Measurements from ENCODE around the gene RUNX2.
"Not testable (repeated sequence)": the region's sequence is repeated elsewhere in the genome, so short reads cannot be mapped to it uniquely, and the experiment has no call there.

RUNX2 gene

GRCh38 chr6:45327956-45328522, at the start of gene RUNX2:
TSS of gene RUNX2 (plus strand) at chr6:45328330. CDS start at chr6:45328727, 397 bp downstream.
- DNase-seq (ENCODE audit: low read depth) = peak; percentile 53

GRCh38 chr6:45278367-45278766, 49.8 kb upstream of the RUNX2 start:
- no peak for DNase-seq (ENCODE audit: low read depth)

DNA sequence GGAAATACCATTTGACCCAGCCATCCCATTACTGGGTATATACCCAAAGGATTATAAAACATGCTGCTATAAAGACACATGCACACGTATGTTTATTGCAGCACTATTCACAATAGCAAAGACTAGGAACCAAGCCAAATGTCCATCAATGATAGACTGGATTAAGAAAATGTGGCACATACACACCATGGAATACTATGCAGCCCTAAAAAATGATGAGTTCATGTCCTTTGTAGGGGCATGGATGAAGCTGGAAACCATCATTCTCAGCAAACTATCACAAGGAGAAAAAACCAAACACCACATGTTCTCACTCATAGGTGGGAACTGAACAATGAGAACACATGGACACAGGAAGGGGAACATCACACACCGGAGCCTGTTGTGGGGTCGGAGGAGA, 41.4 kb upstream of the RUNX2 start:
- not testable (repeated sequence) for DNase-seq (ENCODE audit: low read depth)

DNA sequence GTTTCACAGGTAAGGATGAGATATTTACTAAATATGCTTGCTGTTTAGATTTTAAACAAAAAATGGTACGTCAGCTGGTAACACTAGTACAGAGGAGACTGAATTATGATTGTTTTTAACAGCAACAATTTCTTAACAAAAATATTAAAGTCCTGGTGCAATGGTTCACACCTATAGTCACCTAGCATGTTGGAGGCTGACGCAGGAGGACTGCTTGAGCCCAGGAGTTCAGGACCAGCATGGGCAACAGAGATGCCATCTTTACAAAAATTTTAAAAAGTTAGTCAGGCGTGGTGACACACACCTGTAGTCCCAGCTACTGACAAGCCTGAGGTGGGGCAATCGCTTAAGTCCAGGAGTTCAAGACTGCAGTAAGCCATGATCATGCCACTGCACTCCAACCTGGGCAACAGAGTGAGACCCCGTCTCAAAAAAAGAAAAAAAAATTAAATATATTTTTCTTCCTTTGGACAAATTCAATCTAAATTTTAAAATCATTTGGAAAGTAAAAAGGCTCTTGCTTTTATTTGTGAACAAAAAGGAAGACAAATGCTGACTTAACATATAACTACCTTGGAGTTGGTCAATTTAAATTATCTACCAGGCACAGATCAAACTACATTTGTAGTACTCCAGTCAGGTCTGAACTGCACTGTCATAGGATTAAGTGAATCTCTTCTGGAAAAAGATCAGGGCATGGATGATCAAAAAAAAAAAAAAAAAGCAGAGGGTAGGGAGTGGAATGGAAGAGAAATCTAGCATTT, 38.2 kb upstream of the RUNX2 start:
- DNase-seq (ENCODE audit: low read depth) = no peak

DNA sequence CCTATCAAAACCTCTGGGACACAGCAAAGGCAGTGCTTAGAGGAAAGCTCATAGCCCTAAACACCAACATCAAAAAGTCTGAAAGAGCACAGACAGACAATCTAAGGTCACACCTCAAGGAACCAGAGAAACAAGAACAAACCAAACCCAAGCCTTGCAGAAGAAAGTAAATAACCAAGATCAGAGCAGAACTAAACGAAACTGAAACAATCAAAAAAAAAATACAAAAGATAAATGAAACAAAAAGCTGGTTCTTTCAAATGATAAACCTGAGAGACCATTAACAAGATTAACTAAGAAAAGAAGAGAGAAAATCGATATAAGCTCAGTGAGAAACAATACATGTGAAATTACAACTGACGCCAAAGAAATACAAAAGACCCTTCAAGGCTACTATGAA, 34.8 kb upstream of the RUNX2 start:
- no peak for DNase-seq (ENCODE audit: low read depth)

DNA sequence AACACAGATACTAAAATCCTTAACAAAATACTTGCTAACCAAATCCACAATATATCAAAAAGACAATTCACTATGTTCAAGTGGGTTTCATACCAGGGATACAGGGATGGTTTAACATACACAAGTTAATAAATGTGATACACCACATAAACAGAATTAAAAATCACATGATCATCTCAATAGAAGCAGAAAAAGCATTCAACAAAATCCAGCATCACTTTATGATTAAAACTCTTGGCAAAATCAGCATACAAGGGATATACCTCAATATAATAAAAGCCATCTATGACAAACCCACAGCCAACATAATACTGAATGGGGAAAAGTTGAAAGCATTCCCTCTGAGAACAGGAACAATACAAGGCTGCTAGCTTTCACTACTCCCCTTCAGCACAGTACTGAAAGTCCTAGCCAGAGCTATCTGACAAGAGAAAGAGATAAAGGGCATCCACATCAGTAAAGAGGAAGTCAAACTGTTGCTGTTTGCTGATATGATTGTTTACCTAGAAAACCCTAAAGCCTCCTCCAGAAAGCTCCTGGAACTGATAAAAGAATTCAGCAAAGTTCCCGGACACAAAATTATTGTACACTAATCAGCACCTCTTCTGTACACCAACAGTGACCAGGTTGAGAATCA, 33.9 kb upstream of the RUNX2 start:
- not testable (repeated sequence) for DNase-seq (ENCODE audit: low read depth)

DNA sequence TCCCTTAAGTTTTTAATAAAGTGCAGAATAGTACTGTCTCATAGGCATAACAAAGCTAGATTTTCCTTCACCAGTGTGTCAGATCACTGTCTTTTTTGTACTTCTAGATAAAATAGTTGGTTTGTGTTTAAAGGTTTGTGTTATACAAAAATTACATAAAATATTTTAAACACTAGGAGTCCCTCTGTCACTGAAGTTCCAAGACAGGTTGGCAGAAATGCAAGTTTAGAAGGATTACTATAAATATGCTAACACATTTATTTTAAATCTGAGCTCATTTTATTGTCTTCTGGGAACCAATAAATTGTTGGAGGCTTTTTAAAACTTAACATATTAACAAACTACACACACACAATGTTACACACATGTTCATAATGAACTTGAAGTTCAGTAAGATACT, 30.8 kb upstream of the RUNX2 start:
- DNase-seq (ENCODE audit: low read depth) = no peak

- DNase-seq (ENCODE audit: low read depth) = no peak
These were observed 29.0 kb upstream of the RUNX2 start for GRCh38 chr6:45299096-45299581.

DNA sequence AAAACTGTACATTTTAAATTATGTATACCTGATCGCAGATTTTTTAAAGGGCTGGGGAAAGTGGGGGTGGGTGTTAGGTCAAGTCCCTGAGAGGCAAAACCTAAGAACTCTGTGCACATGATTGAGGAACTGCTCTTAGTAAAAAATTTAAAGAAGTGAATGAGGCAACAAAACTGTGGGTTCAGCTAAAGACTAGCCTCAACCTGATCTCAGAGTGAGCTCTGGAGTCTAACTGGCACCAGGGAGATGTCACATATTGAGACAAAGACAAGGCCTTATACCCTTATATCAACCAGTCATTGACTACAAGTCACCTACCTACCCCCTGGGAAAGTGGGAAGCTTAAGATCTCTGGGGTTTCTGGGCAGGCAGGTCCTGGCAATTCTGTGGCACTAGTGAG, 27.4 kb upstream of the RUNX2 start:
- DNase-seq (ENCODE audit: low read depth) = no peak

- DNase-seq (ENCODE audit: low read depth) = no peak
These were observed 26.6 kb upstream of the RUNX2 start for GRCh38 chr6:45301348-45302142.

- DNase-seq (ENCODE audit: low read depth) = no peak
These were observed 25.3 kb upstream of the RUNX2 start for GRCh38 chr6:45302832-45303231.

GRCh38 chr6:45305546-45305945, 22.6 kb upstream of the RUNX2 start:
- DNase-seq (ENCODE audit: low read depth) = peak; percentile 20

DNA sequence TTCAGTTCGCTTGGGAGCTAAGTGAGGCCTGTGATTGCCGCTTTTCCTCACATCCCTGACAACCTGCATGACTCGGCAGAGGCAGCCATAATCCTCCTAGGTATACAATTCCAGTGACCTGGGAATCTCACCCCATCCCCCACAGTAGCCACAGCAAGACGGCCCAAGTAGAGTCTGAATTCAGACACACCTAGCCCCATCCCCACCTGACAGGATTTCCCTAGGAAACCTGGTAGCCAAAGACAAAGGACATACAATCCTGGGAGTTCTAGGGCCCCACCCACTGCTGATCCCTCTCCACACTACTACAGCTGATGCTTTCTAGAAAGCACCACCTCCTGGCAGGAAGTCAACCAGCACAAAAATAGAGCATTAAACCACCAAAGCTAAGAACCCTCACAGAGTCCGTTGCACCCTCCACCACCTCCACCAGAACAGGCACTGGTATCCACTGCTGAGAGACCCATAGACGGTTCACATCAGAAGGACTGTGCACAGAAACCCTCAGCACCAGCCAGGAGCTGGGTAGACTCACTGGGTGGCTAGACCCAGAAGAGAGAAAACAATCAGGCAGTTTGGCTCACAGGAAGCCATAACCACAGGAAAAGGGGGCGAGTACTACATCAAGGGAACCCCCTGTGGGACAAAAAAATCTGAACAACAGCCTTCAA, 17.9 kb upstream of the RUNX2 start:
- no peak for DNase-seq (ENCODE audit: low read depth)

- no peak for DNase-seq (ENCODE audit: low read depth)
These were observed 14.0 kb upstream of the RUNX2 start for GRCh38 chr6:45314146-45314545.

- DNase-seq (ENCODE audit: low read depth) = no peak
These were observed 7.8 kb upstream of the RUNX2 start for GRCh38 chr6:45320349-45320748.

DNA sequence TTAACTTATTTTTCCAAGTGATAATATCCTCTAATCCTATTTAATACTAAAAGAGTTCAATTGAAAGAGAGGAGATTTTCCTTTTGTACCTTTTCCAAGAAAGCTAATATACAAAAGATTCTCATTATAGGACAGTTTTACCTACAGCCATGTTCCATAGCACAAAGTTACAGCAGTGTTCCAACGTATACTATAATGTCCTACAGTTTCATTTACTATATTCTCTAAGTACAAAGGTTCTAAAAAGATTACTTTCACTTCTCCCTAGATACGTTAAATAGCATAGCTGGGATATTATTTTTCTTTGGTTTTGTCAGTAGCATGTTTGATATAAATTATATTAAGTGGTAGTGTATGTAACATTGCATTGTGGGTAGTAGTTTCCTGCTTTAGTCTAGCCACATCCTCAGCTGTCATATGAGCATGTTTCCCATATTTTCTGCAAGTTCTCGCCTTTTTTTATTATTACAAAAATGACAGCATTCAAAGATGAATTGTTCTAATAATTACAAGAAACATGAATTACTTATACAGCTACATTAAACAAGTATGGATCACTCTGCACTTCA, 4.4 kb upstream of the RUNX2 start:
- DNase-seq (ENCODE audit: low read depth) = no peak

DNA sequence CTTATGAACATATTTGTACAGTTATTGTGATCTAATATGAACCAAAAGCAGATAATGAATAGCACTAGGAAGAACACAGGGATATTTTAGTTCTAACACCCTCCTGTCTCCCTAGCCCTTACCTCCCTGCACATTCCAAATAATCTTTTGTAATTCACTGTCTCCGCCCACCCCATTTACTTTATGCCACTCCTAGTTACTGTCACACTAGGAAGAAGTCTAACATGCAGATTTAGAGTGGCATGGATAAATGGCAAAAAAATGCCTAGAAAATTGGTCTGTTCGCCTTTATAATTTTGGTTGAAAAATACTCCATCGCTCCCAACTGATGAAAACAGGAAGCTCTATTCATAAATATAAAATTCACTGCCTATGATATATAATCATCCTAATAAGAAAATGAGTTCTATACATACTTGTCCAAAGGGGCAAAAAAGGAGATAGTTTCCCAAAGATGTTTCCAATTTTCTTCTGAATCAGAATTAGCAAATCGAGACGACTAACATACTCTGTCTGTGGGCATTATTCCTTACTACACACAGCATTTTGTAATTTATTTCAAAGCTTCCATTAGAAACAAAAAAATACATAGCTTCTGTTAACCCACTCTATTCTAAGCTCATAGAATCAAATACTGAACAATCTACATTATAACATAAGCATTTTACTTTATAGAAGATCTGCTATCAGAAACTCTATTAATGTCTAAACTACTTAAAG, 1.3 kb upstream of the RUNX2 start:
- DNase-seq (ENCODE audit: low read depth) = no peak

- no peak for DNase-seq (ENCODE audit: low read depth)
These were observed 393 bp downstream of the RUNX2 start for GRCh38 chr6:45328523-45328922.

DNA sequence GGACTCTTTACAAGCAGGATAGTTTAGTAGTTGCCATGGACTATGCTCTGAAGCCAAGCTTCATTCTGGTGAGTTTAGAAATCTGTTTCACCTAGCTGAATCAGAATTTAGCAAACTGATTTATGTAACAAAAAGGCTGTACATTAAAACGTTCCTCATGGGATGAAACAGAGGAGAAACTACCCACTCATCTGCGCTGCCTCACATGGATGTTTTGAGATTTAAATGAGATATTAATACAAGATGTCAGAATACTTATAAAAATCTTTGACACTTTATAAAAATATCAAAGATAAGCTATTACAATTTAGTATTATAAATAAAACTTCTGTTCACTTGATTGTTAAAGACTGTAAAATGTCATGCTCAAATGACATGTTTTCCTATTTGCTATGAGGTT, 16.8 kb downstream of the RUNX2 start:
- DNase-seq (ENCODE audit: low read depth) = no peak

DNA sequence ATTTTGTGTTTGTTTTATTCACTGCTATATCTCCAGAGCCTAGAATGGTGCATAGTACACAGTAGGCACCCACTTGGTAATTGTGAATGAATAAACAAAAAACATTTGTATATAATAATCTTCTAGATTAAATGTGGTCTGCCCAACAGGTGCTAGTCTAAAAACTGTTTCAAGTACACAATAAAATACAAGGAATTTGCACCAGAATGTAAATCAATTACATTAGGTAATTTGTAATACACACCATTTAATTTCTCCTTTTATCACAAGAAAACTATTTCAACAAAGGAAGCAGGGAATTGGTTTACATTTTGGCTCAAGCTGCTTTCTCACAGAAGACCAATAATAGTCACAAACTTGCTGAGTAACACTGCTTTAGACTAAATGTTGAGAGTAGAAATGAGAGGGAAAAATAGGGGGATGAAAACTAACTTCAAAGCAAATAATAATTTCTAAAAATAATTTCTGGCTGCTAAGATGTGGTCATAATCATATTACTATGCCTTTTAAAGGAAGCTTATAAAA, 22.1 kb downstream of the RUNX2 start:
- DNase-seq (ENCODE audit: low read depth) = no peak

DNA sequence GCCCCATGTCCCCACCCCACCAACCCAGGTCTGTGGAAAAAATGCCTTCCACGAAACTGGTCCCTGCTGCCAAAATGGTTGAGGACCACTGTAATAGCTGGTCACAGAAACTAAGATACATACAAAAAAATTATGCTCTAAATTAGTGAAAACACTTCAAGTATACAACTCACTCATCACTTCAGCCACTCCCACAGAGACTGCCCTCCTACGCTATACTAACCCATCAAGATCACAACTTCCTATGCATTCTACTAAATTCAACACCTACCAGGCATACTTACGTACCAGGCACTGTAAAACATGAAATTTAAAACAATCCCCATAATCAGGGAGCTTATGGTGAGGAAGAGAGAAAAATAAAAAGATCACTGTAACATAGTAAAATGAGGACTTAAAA, 22.9 kb downstream of the RUNX2 start:
- no peak for DNase-seq (ENCODE audit: low read depth)

Data from HS-5 (cell line).